Transverse colon (tissue), 4 donors: Measurements from ENCODE around the gene B4GALNT4. TPM values are rescaled to one million over a fixed set of nuclear protein-coding genes. Genes with fewer than 3 reads are reported as not detected.
A peak's percentile ranks its signal among the peaks of the same experiment; 100 is the strongest.

Experiments used
- DNase-seq: peaks from one replicate; pipeline ENCODE4 v3.0.0-alpha.2; 2019
- H3K27ac ChIP-seq, 4 donors: fragments of 200-600 bp; sonication (generic); 2 replicates each; pipeline ENCODE4 v1.5.1; 2016 to 2018; ENCODE audit warnings: inconsistent platforms in 4 of 4
- H3K27me3 ChIP-seq: fragments of 200-600 bp; sonication (generic); 2 replicates; pipeline ENCODE4 v1.5.1; 2017; ENCODE audit warnings: inconsistent platforms
- H3K36me3 ChIP-seq, 4 donors: fragments of 200-600 bp; sonication (generic); 2 replicates each; pipeline ENCODE4 v1.5.1; 2017 to 2019; ENCODE audit warnings: inconsistent platforms in 4 of 4
- H3K4me1 ChIP-seq, 4 donors: fragments of 200-600 bp; sonication (generic); 2 replicates each; pipeline ENCODE4 v1.5.1; 2017 to 2020; ENCODE audit warnings: inconsistent platforms in 4 of 4
- H3K4me3 ChIP-seq, 4 donors: fragments of 200-600 bp; sonication (generic); 1 replicate in 1 of 4; 2 replicates in 3 of 4; pipeline versions ENCODE4 v1.5.1 to v1.6.1; 2017 to 2019; ENCODE audit warnings: inconsistent platforms in 4 of 4
- H3K9me3 ChIP-seq, 2 donors: fragments of 200-600 bp; sonication (generic); 2 replicates each; pipeline ENCODE4 v1.5.1; 2017 to 2019; ENCODE audit warnings: inconsistent platforms in 2 of 2
- CTCF ChIP-seq, 5 experiments: fragments of 200-600 bp in 3 of 5; fragments of 450-650 bp in 2 of 5; sonication (generic) in 3 of 5; IDR thresholded peaks; 1 replicate in 2 of 5; 2 replicates in 3 of 5; pipeline ENCODE4 v1.5.1; 2016 to 2017; ENCODE audit warnings: antibody characterized with exemption in 5 of 5, inconsistent platforms in 3 of 5, mild to moderate bottlenecking in 2 of 5, moderate library complexity in 1 of 5
- EP300 ChIP-seq: sonication (generic); formaldehyde crosslinking; IDR thresholded peaks from one replicate; pipeline ENCODE4 v1.6.1; 2017; ENCODE audit warnings: antibody characterized with exemption, low read depth
- POLR2A ChIP-seq: fragments of 450-650 bp; IDR thresholded peaks from one replicate; pipeline ENCODE4 v1.6.1; 2016; ENCODE audit warnings: antibody characterized with exemption, mild to moderate bottlenecking, moderate library complexity
- POLR2AphosphoS5 ChIP-seq, 3 donors: sonication (generic); formaldehyde crosslinking; IDR thresholded peaks; one replicate each; pipeline ENCODE4 v1.6.1; 2016; ENCODE audit warnings: antibody characterized with exemption in 3 of 3
- WGBS, 2 donors: methylation state at CpG; one replicate each; pipeline ENCODE4 v1.1.5; 2018; ENCODE audit warnings: low coverage in 1 of 2; 5-methylcytosine and 5-hydroxymethylcytosine counted together
- in situ Hi-C, 4 donors: fragments of 200-750 bp; cut with MboI; loops; one replicate each; pipeline versions ENCODE4 v1.15.0 to v1.15.1; 2017; ENCODE audit warnings: low sequenced_read_pairs in 3 of 4, low pct_ligation_motif_present in 1 of 4, low pct_unique_long_range_greater_than_20kb in 1 of 4
- intact Hi-C: fragments of 100-400 bp; cut with DNase I; formaldehyde crosslinking; loops from one replicate; pipeline ENCODE4 v1.15.1; 2023; ENCODE audit warnings: low total_unique reads
- total RNA-seq, 4 donors: library from RNA; depleted of rRNA; stranded (reverse); fragments of >200 nt; gene quantifications; one replicate each; pipeline ENCODE4 v1.1.0, GENCODE V29; 2016

B4GALNT4 gene
- total RNA-seq, 4 donors from 2014 or later = 0.82 to 3.0 (median 1.3) TPM; not detected in 1

GRCh38 chr11:426851-427250 lies 57.6 kb downstream of the B4GALNT4 start:
- H3K9me3 ChIP-seq = no peaks in the 10 kb centered on the region
- in situ Hi-C loops = no loop called here
- intact Hi-C loops = no loop called here
- 92 to 100% methylated on average over 1 to 8 of the region's 8 CpGs for WGBS, 2 donors
- no peaks in the 10 kb centered on the region for H3K4me1 ChIP-seq
- TF ChIP-seq POLR2AphosphoS5 (IDR thresholded peaks at IDR 0.05) = no peak
- no peak overlapping the region for H3K27ac ChIP-seq
- peaks cover 9% of the 10 kb centered on the region for H3K27me3 ChIP-seq
- no peak for DNase-seq
- no peaks in the 10 kb centered on the region for H3K36me3 ChIP-seq
- H3K4me3 ChIP-seq = no peak overlapping the region

DNA sequence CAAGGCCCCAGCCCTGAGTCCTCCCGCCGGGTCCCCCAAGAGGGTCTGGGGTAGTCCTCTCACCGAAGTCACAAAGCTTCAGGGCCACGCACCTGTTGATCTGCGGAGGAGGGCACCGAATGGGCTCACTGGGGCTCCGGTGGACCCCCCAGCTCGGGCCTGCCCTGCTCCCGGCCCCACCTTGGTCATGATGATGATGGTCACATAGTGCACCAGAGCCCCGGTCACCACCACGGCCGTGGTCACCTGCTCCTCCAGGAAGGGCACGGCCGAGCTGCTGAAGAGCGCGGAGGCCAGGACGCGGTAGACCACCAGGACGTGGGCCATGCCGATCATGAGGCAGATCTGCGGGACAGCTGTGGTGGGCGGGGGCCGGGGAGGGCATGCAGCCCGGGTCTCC lies 59.0 kb downstream of the B4GALNT4 start:
- TF ChIP-seq POLR2A (no peak), POLR2AphosphoS5 (IDR thresholded peaks at IDR 0.05) (no peak), EP300 (no peak), CTCF (IDR thresholded peaks at IDR 0.05) (no peak)
- intact Hi-C loops (no loop called here), in situ Hi-C loops (no loop called here)
- Histone ChIP-seq H3K4me1 (no peaks in the 10 kb centered on the region), H3K4me3 (no peak overlapping the region), H3K27me3 (peaks cover 8% of the 10 kb centered on the region), H3K36me3 (no peaks in the 10 kb centered on the region), H3K27ac (no peak overlapping the region), H3K9me3 (no peaks in the 10 kb centered on the region)
- WGBS, 2 donors = 89% methylated on average over 19 of the region's 24 CpGs; no CpG with 5 or more reads in 1 of the 2 donors
- DNase-seq = no peak

DNA sequence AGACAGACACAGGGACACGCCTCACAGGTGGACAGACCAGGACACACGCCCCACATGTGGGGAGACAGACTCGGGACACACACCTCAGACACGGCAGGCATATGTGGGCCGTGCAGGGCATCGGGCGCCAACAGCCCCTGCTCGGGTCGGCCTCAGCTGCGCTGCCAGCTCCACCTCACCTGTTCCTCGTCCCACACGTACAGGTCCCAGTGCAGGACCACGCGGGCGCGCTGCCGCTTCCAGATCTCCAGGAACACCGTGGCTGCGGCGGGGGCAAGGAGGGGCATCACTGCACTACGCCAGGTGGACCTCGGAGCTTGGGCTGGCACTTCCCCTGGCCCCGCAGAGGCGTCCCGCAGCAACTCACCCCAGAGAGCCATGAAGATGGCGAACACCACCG lies 60.1 kb downstream of the B4GALNT4 start:
- TF ChIP-seq POLR2A = no peak
- peak in 1 of 3 donors; percentile 5 for TF ChIP-seq POLR2AphosphoS5 (IDR thresholded peaks at IDR 0.05)
- TF ChIP-seq CTCF (IDR thresholded peaks at IDR 0.05) = no peak
- no peak for TF ChIP-seq EP300
- intact Hi-C loops = no loop called here
- no peaks in the 10 kb centered on the region for H3K36me3 ChIP-seq
- in situ Hi-C loops = no loop called here
- H3K4me1 ChIP-seq = no peaks in the 10 kb centered on the region
- H3K9me3 ChIP-seq = no peaks in the 10 kb centered on the region
- no peak overlapping the region for H3K4me3 ChIP-seq
- 91% methylated on average over 25 of the region's 27 CpGs; no CpG with 5 or more reads in 1 of the 2 donors for WGBS, 2 donors
- DNase-seq = no peak
- no peak overlapping the region for H3K27ac ChIP-seq
- no peaks in the 10 kb centered on the region for H3K27me3 ChIP-seq

DNA sequence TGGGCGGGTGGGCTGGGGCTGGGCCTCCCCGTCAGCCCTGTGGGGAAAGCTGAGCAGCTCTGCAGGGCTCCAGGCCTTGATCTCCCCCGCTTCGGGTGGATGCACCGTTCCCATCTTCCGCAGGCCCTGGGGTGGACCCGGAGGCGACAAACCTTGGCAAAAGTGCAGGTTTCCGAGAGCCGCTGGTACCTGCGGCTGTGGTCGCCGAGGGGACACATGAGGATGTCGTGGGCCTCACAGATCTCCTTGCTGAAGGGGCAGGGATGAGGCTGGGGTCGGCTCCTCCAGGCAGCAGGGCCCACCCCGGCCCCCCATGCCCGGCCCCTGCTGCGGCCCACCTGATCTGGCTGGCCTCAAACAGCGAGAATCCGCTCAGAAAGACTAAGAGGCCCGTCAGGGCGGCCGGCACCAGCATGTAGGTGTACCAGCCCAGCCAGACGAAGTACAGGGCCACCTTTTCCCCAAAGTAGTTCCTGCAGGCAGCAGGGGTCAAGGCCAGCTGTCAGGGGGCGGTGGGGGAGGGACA lies 60.7 kb downstream of the B4GALNT4 start:
- no peak overlapping the region for H3K4me3 ChIP-seq
- in situ Hi-C loops = no loop called here
- no peaks in the 10 kb centered on the region for H3K36me3 ChIP-seq
- TF ChIP-seq CTCF (IDR thresholded peaks at IDR 0.05) (no peak), POLR2A (no peak), EP300 (no peak), POLR2AphosphoS5 (IDR thresholded peaks at IDR 0.05) (no peak)
- no peaks in the 10 kb centered on the region for H3K4me1 ChIP-seq
- H3K9me3 ChIP-seq = no peaks in the 10 kb centered on the region
- no peak for DNase-seq
- no peaks in the 10 kb centered on the region for H3K27me3 ChIP-seq
- WGBS, 2 donors = 72% methylated on average over 13 of the region's 25 CpGs; no CpG with 5 or more reads in 1 of the 2 donors
- no peak overlapping the region for H3K27ac ChIP-seq
- intact Hi-C loops = no loop called here

Other genes with a start within 250 kb of the B4GALNT4 start
- not detected for gene SCGB1C1, start 176.4 kb upstream of the B4GALNT4 start, total RNA-seq
- gene BET1L, start 162.1 kb upstream of the B4GALNT4 start, total RNA-seq = 100 to 1,000 TPM in 1 of 4 donors, 10 to 100 TPM in 3; 31.8 to 111 (median 36.6) TPM
- gene RIC8A, start 161.8 kb upstream of the B4GALNT4 start, total RNA-seq = 100 to 1,000 TPM in 2 of 4 donors, 10 to 100 TPM in 2; 59.2 to 145 (median 93.8) TPM
- gene SIRT3, start 133.2 kb upstream of the B4GALNT4 start, total RNA-seq = 10 to 100 TPM in 3 of 4 donors, 1 to 10 TPM in 1; 7.2 to 27.9 (median 20.6) TPM
- 10 to 100 TPM; 23.2 to 96.5 (median 52.2) TPM for gene PSMD13, start 132.5 kb upstream of the B4GALNT4 start, total RNA-seq
- 1 to 10 TPM in 2 of 4 donors, not detected in 2; 1.8 to 2.1 TPM for gene NLRP6, start 91.1 kb upstream of the B4GALNT4 start, total RNA-seq
- 100 to 1,000 TPM in 1 of 4 donors, 10 to 100 TPM in 3; 15.4 to 117 (median 30.8) TPM for gene PGGHG, start 80.4 kb upstream of the B4GALNT4 start, total RNA-seq
- not detected for gene IFITM5, start 70.0 kb upstream of the B4GALNT4 start, total RNA-seq
- gene IFITM2, start 61.7 kb upstream of the B4GALNT4 start, total RNA-seq = 10 to 100 TPM; 19.1 to 78.6 (median 49.8) TPM
- gene IFITM1, start 55.5 kb upstream of the B4GALNT4 start, total RNA-seq = 100 to 1,000 TPM in 1 of 4 donors, 10 to 100 TPM in 3; 19.9 to 109 (median 60.5) TPM
- 100 to 1,000 TPM in 3 of 4 donors, 10 to 100 TPM in 1; 88.2 to 139 (median 123) TPM for gene IFITM3, start 48.6 kb upstream of the B4GALNT4 start, total RNA-seq
- 100 to 1,000 TPM; 159 to 359 (median 200) TPM for gene PKP3, start 24.7 kb downstream of the B4GALNT4 start, total RNA-seq
- gene SIGIRR, start 45.5 kb downstream of the B4GALNT4 start, total RNA-seq = 100 to 1,000 TPM; 107 to 344 (median 148) TPM
- 100 to 1,000 TPM; 117 to 490 (median 296) TPM for gene ANO9, start 72.5 kb downstream of the B4GALNT4 start, total RNA-seq
- gene PTDSS2, start 80.8 kb downstream of the B4GALNT4 start, total RNA-seq = 100 to 1,000 TPM in 2 of 4 donors, 10 to 100 TPM in 2; 28.5 to 264 (median 76.0) TPM
- 100 to 1,000 TPM; 151 to 309 (median 198) TPM for gene RNH1, start 137.7 kb downstream of the B4GALNT4 start, total RNA-seq
- 10 to 100 TPM; 31.0 to 57.1 (median 33.9) TPM for gene HRAS, start 166.1 kb downstream of the B4GALNT4 start, total RNA-seq
- gene LRRC56, start 168.0 kb downstream of the B4GALNT4 start, total RNA-seq = 1 to 10 TPM; 2.3 to 8.4 (median 3.1) TPM
- 10 to 100 TPM; 14.8 to 89.0 (median 16.6) TPM for gene LMNTD2, start 191.2 kb downstream of the B4GALNT4 start, total RNA-seq
- gene RASSF7, start 191.5 kb downstream of the B4GALNT4 start, total RNA-seq = 100 to 1,000 TPM; 131 to 247 (median 213) TPM
- gene PHRF1, start 207.0 kb downstream of the B4GALNT4 start, total RNA-seq = 10 to 100 TPM; 28.4 to 60.6 (median 43.2) TPM
- gene IRF7, start 246.5 kb downstream of the B4GALNT4 start, total RNA-seq = 100 to 1,000 TPM in 1 of 4 donors, 10 to 100 TPM in 3; 40.4 to 122 (median 49.9) TPM